OCI-LY1 (cell line): ENCODE measurements around the gene SMYD1.

Source experiments
- CTCF ChIP-seq: fragments of 200-600 bp; sonication (generic), shearing (Covaris generic); IDR thresholded peaks from 2 replicates; pipeline ENCODE4 v1.5.1; 2017; ENCODE audit warnings: mild to moderate bottlenecking, antibody characterized with exemption, low read length, moderate library complexity, mixed read lengths
- EZH2 ChIP-seq: fragments of 200-600 bp; sonication (generic), shearing (Covaris generic); IDR thresholded peaks from 2 replicates; pipeline ENCODE4 v1.8.0; 2017; ENCODE audit warnings: borderline replicate concordance, mixed run types, mild to moderate bottlenecking, antibody characterized with exemption, low read length, moderate library complexity, mixed read lengths

- no peak for TF ChIP-seq CTCF
- no peak for TF ChIP-seq EZH2
Measured at GRCh38 chr2:88148929-88149438, 81.4 kb downstream of the SMYD1 start.
